Brain pericyte (primary cell): ENCODE measurements around the gene DPP9.

ENCODE experiments used
- DNase-seq: peaks from one replicate; pipeline ENCODE4 v3.0.0-alpha.2; 2012; ENCODE audit warnings: low read depth, low spot score

DPP9 gene

GRCh38 chr19:4709440-4710280, 14.0 kb downstream of the DPP9 start:
- DNase-seq: no peak

- DNase-seq: no peak
Measured at GRCh38 chr19:4707956-4708650, 15.5 kb downstream of the DPP9 start.

GRCh38 chr19:4707322-4707721, 16.3 kb downstream of the DPP9 start:
- no peak for DNase-seq

GRCh38 chr19:4705413-4706131, 18.1 kb downstream of the DPP9 start:
- DNase-seq: no peak

- no peak for DNase-seq
Measured at GRCh38 chr19:4704317-4704673, 19.3 kb downstream of the DPP9 start.

- DNase-seq: no peak
Measured at GRCh38 chr19:4703671-4704316, 19.8 kb downstream of the DPP9 start.

GRCh38 chr19:4702764-4703163, 20.9 kb downstream of the DPP9 start:
- DNase-seq: no peak

GRCh38 chr19:4701557-4701956, 22.1 kb downstream of the DPP9 start:
- no peak for DNase-seq

- no peak for DNase-seq
Measured at GRCh38 chr19:4700693-4700970, 23.0 kb downstream of the DPP9 start.

GRCh38 chr19:4699826-4700692, 23.6 kb downstream of the DPP9 start:
- DNase-seq: no peak

GRCh38 chr19:4697304-4697703, 26.3 kb downstream of the DPP9 start:
- no peak for DNase-seq

GRCh38 chr19:4695224-4695731, 28.4 kb downstream of the DPP9 start:
- DNase-seq: no peak

GRCh38 chr19:4694211-4694987, 29.2 kb downstream of the DPP9 start:
- DNase-seq: peak; percentile 92

- DNase-seq: no peak
Measured at GRCh38 chr19:4693471-4694121, 30.0 kb downstream of the DPP9 start.

GRCh38 chr19:4693078-4693350, 30.6 kb downstream of the DPP9 start:
- DNase-seq: no peak

GRCh38 chr19:4692251-4693077, 31.2 kb downstream of the DPP9 start:
- no peak for DNase-seq

- no peak for DNase-seq
Measured at GRCh38 chr19:4691373-4691772, 32.3 kb downstream of the DPP9 start.

- no peak for DNase-seq
Measured at GRCh38 chr19:4690361-4690760, 33.3 kb downstream of the DPP9 start.

GRCh38 chr19:4689403-4689802, 34.2 kb downstream of the DPP9 start:
- DNase-seq: no peak
